Hepatocyte (in vitro differentiated cells): ENCODE measurements around the gene IRX1. TPM values are rescaled to one million over a fixed set of nuclear protein-coding genes. Genes with fewer than 3 reads are reported as not detected.

Source experiments
- DNase-seq: peaks from one replicate; pipeline ENCODE4 v3.0.0-alpha.2; 2016; ENCODE audit warnings: low spot score
- H2AFZ ChIP-seq: fragments of 200-600 bp; sonication (generic); 2 replicates; pipeline ENCODE4 v1.6.0; 2016; ENCODE audit warnings: antibody characterized with exemption, mild to moderate bottlenecking
- H3K27ac ChIP-seq: fragments of 200-600 bp; sonication (generic); 2 replicates; pipeline ENCODE4 v1.5.1; 2016; ENCODE audit warnings: mild to moderate bottlenecking
- H3K27me3 ChIP-seq: fragments of 200-600 bp; sonication (generic); 2 replicates; pipeline ENCODE4 v1.6.1; 2016
- H3K36me3 ChIP-seq: fragments of 200-600 bp; sonication (generic); replicated peaks from 2 replicates; pipeline ENCODE4 v1.5.1; 2016; ENCODE audit warnings: low read depth; ENCODE audit not compliant: insufficient read depth
- H3K4me1 ChIP-seq: fragments of 200-600 bp; sonication (generic); 2 replicates; pipeline ENCODE4 v1.5.1; 2016; ENCODE audit warnings: mild to moderate bottlenecking, moderate library complexity; ENCODE audit not compliant: insufficient read depth
- H3K4me2 ChIP-seq: fragments of 200-600 bp; sonication (generic); 2 replicates; pipeline ENCODE4 v1.6.0; 2016
- H3K4me3 ChIP-seq: fragments of 200-600 bp; sonication (generic); 2 replicates; pipeline ENCODE4 v1.5.1; 2016; ENCODE audit warnings: mild to moderate bottlenecking
- H3K79me2 ChIP-seq: fragments of 200-600 bp; sonication (generic); 2 replicates; pipeline ENCODE4 v1.6.0; 2017; ENCODE audit warnings: mild to moderate bottlenecking
- H3K9me2 ChIP-seq: fragments of 200-600 bp; sonication (generic); replicated peaks from 2 replicates; pipeline ENCODE4 v1.6.0; 2017; ENCODE audit warnings: mild to moderate bottlenecking; ENCODE audit not compliant: insufficient read depth
- H3K9me3 ChIP-seq: fragments of 200-600 bp; sonication (generic); 2 replicates; pipeline ENCODE4 v1.5.1; 2016; ENCODE audit warnings: low read depth, mild to moderate bottlenecking
- H4K20me1 ChIP-seq: fragments of 200-600 bp; sonication (generic); 2 replicates; pipeline ENCODE4 v1.6.0; 2016; ENCODE audit warnings: mild to moderate bottlenecking; ENCODE audit not compliant: insufficient read depth, poor library complexity, severe bottlenecking
- EZH2 ChIP-seq: fragments of 200-600 bp; sonication (generic); IDR thresholded peaks from 2 replicates; pipeline ENCODE4 v1.6.1; 2016; ENCODE audit warnings: antibody characterized with exemption, mild to moderate bottlenecking, borderline replicate concordance
- EZH2phosphoT487 ChIP-seq: fragments of 200-600 bp; sonication (generic); IDR thresholded peaks from one replicate; pipeline ENCODE4 v1.6.1; 2018; ENCODE audit warnings: antibody characterized with exemption, mild to moderate bottlenecking, low read depth, moderate library complexity; ENCODE audit not compliant: unreplicated experiment, severe bottlenecking
- WGBS: methylation state at CpG from one replicate; pipeline ENCODE4 v1.1.6; 2016; ENCODE audit warnings: low lambda C conversion rate; ENCODE audit errors: missing lambda C conversion rate; 5-methylcytosine and 5-hydroxymethylcytosine counted together
- polyA plus RNA-seq: library from polyadenylated mRNA; unstranded; fragments of >200 nt; fragmentation: Nextera tagmentation; extraction: Ambion mirVana; gene quantifications from 2 replicates; pipeline ENCODE4 v1.2.1, GENCODE V29; 2016
- total RNA-seq: library from RNA; depleted of rRNA; stranded (reverse); fragments of >200 nt; gene quantifications from 2 replicates; pipeline ENCODE4 v1.2.3, GENCODE V29; 2014
- TF ChIP-seq, protein P1 (sequence below): fragments of 200-600 bp; sonication (generic); IDR thresholded peaks from 2 replicates; pipeline ENCODE4 v1.5.1; 2016; ENCODE audit warnings: antibody characterized with exemption, mild to moderate bottlenecking; ENCODE audit not compliant: poor library complexity

The IRX1 gene
- total RNA-seq, result 3.8 and 4.3 TPM in 2 replicates
- polyA plus RNA-seq, result 10.2 and 15.9 TPM in 2 replicates

DNA sequence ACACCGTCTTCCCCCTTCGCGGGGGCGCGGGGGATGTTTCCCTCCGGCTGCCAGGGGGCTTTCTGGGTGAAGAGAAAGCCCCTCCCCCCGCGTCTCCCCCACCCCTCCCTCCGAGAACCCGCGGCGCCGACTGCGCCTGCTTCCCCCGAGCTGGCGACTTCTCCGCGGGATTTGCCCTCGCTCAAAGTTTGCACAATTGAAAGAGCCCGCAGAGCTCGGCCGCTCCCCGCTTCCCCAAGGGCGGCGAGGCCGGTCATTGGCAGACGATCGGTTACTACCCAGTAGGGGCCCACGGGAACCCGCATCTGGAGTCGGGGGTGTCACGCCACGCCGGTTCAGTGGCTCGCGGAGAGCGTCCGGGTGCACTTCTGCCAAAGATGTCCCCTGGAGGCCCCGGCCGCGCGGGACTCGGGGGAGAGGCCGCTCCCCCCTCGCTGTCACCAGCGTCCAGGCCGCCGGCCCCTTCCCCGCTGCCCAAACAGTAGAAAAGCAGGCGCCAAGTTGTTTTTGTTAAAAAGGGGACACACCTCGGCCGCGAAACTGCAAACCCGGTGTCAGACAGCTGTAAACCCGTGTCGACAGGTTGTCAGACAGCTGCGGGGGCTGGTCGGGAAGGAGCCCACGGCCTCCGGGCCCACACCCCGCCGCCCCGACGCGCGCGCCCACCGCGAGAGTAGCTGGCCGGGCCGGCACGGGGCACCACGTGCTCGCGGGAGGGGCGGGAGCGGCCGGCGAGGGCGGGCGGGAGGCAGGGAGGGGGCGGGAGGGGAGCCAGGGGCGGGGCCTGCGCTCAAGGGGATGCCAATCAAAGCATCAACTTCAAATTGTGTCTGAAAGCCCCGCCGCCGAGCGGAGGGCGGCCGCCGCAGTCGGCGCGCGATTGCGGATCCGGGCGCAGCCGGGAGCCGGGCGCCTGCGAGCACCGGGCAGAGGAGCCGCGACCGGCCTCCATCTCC is at the start of gene IRX1:
Gene IRX1, plus strand, starts transcription at position 827 of the 956 bp plus-strand sequence. CDS start 274 bp downstream, outside the sequence.
- peak; percentile 76 for TF ChIP-seq EZH2phosphoT487
- TF ChIP-seq EZH2, result peak; percentile 75
- TF ChIP-seq, protein P1, sequence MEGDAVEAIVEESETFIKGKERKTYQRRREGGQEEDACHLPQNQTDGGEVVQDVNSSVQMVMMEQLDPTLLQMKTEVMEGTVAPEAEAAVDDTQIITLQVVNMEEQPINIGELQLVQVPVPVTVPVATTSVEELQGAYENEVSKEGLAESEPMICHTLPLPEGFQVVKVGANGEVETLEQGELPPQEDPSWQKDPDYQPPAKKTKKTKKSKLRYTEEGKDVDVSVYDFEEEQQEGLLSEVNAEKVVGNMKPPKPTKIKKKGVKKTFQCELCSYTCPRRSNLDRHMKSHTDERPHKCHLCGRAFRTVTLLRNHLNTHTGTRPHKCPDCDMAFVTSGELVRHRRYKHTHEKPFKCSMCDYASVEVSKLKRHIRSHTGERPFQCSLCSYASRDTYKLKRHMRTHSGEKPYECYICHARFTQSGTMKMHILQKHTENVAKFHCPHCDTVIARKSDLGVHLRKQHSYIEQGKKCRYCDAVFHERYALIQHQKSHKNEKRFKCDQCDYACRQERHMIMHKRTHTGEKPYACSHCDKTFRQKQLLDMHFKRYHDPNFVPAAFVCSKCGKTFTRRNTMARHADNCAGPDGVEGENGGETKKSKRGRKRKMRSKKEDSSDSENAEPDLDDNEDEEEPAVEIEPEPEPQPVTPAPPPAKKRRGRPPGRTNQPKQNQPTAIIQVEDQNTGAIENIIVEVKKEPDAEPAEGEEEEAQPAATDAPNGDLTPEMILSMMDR, result no peak

DNA sequence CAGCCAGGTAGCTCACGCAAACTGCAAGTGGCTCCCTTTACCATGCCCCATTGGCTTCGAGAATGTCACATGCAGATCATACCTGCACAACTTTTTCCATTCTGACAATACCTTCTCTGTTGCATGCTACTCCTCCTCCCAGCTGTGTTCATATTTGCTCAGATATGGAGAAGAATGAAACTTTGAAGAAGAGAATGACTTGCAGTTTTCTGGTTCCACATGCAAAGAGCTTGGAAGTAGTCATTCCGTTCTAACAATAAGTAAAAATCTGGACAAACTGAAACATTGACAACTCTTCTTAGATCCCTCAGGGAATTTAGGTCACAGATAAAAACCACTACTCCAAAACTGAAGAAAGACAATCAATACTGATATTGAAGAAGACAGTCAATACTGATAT is 49.6 kb upstream of the IRX1 start:
- no peaks in the 10 kb centered on the region for H3K9me3 ChIP-seq
- no peak overlapping the region for H3K4me2 ChIP-seq
- no peaks in the 10 kb centered on the region for H3K4me1 ChIP-seq
- no peak overlapping the region for H2AFZ ChIP-seq
- no peaks in the 10 kb centered on the region for H3K36me3 ChIP-seq
- H3K4me3 ChIP-seq, result no peak overlapping the region
- H4K20me1 ChIP-seq, result no peaks in the 10 kb centered on the region
- H3K27ac ChIP-seq, result no peak overlapping the region
- no peak for DNase-seq
- H3K27me3 ChIP-seq, result no peaks in the 10 kb centered on the region
- 96% methylated on average over 3 of the region's 3 CpGs for WGBS
- TF ChIP-seq, protein P1, result no peak
- TF ChIP-seq EZH2 (no peak), EZH2phosphoT487 (no peak)
- no peaks in the 10 kb centered on the region for H3K79me2 ChIP-seq
- H3K9me2 ChIP-seq, result no peaks in the 10 kb centered on the region

More for the DNA sequence above, at the start of gene IRX1:
- Histone ChIP-seq H3K4me1 (peaks cover 14% of the 10 kb centered on the region), H4K20me1 (no peaks in the 10 kb centered on the region), H3K27ac (no peak within 1 kb of the TSS), H3K27me3 (peaks cover 93% of the 10 kb centered on the region), H3K4me2 (peak within 1 kb of the TSS; percentile 79), H3K79me2 (no peaks in the 10 kb centered on the region), H3K9me2 (no peaks in the 10 kb centered on the region), H3K9me3 (no peaks in the 10 kb centered on the region), H3K36me3 (no peaks in the 10 kb centered on the region), H3K4me3 (peak within 1 kb of the TSS; percentile 13), H2AFZ (peak within 1 kb of the TSS; percentile 60)
- 1% methylated on average over 15 of the region's 106 CpGs for WGBS
- DNase-seq, result peak; percentile 41

DNA sequence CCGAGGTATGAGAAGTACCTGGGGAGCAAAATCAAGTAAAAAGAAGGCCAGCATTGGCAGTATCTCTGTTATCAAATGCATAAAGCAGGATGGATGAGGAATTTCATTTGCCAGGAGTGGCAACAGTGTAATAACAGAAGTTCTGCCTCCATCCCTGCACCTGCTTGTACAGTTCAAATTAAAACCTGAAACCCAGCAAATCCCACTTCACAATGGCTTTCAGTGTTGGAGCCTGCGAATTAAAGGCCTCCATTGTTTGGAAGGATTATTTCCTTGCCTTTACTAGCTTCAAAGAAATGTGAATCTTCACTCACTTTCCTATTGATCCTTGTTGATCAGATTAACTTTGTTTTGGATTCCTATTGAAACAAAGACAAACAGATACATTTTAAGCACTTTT is 31.5 kb upstream of the IRX1 start:
- H2AFZ ChIP-seq, result no peak overlapping the region
- TF ChIP-seq, protein P1, result no peak
- no peak for TF ChIP-seq EZH2phosphoT487
- TF ChIP-seq EZH2, result no peak
- H3K9me3 ChIP-seq, result no peaks in the 10 kb centered on the region
- no peak overlapping the region for H3K4me3 ChIP-seq
- H3K27ac ChIP-seq, result no peak overlapping the region
- no peaks in the 10 kb centered on the region for H3K27me3 ChIP-seq
- H3K4me1 ChIP-seq, result no peaks in the 10 kb centered on the region
- no peaks in the 10 kb centered on the region for H4K20me1 ChIP-seq
- H3K9me2 ChIP-seq, result no peaks in the 10 kb centered on the region
- WGBS, result 80% methylated on average over 2 of the region's 2 CpGs
- no peak for DNase-seq
- H3K4me2 ChIP-seq, result no peak overlapping the region
- no peaks in the 10 kb centered on the region for H3K79me2 ChIP-seq
- H3K36me3 ChIP-seq, result no peaks in the 10 kb centered on the region
